Endothelial cell of umbilical vein (primary cell): Measurements from ENCODE around the gene CHST7. TPM values are rescaled to one million over a fixed set of nuclear protein-coding genes. Genes with fewer than 3 reads are reported as not detected.

ENCODE experiments used
- BruUV-seq: library from RNA; stranded (reverse); fragments of 400-500 nt; replicated peaks from 2 replicates; lab custom pipeline; 2021; lab: Mats Ljungman, UMichigan
- CTCF ChIA-PET: fragments of 300-600, 350-600 bp; sonication (Branson Sonifier 250); formaldehyde crosslinking; loops from one replicate; lab custom pipeline; 2021; ENCODE audit warnings: antibody characterized with exemption, inconsistent platforms; lab: Charles Lee
- POLR2A ChIA-PET: fragments of 300-600, 350-600 bp; sonication (Branson Sonifier 250); formaldehyde crosslinking; loops from one replicate; lab custom pipeline; 2021; ENCODE audit warnings: antibody characterized with exemption, inconsistent platforms; lab: Charles Lee
- DNase-seq: peaks from one replicate; pipeline ENCODE4 v3.0.0-alpha.2; 2011; ENCODE audit warnings: low read depth, low spot score
- FAIRE-seq: peaks from 2 replicates; lab custom pipeline; 2011; peaks lifted over from hg19 to GRCh38; lab: Jason Lieb, UNC
- H2AFZ ChIP-seq: 2 replicates; pipeline ENCODE4 v1.6.0; 2012; ENCODE audit warnings: low read depth, low read length, control low read depth, inconsistent platforms
- H3K27ac ChIP-seq: 2 replicates; pipeline ENCODE4 v1.5.1; 2011; ENCODE audit warnings: low read depth, mild to moderate bottlenecking, control low read depth, low read length, moderate library complexity; ENCODE audit not compliant: insufficient read depth
- H3K27me3 ChIP-seq, 2 experiments: 2 replicates each; pipeline versions ENCODE4 v1.6.0 to v1.6.1; 2011; ENCODE audit warnings: low read length in 2 of 2, mixed read lengths in 1 of 2; ENCODE audit not compliant: control insufficient read depth in 2 of 2, insufficient read depth in 2 of 2
- H3K36me3 ChIP-seq, 2 experiments: 2 replicates in 1 of 2; 3 replicates in 1 of 2; pipeline ENCODE4 v1.5.1; 2011; ENCODE audit warnings: low read length in 2 of 2, mild to moderate bottlenecking in 1 of 2, moderate library complexity in 1 of 2; ENCODE audit not compliant: control insufficient read depth in 2 of 2, insufficient read depth in 2 of 2; ENCODE audit errors: extremely low read depth in 1 of 2
- H3K4me1 ChIP-seq: 3 replicates; pipeline ENCODE4 v1.5.1; 2011; ENCODE audit warnings: mild to moderate bottlenecking, low read length; ENCODE audit not compliant: control insufficient read depth, insufficient read depth; ENCODE audit errors: extremely low read depth
- H3K4me2 ChIP-seq: 2 replicates; pipeline ENCODE4 v1.6.1; 2011; ENCODE audit warnings: low read length, control low read depth, mixed read lengths; ENCODE audit not compliant: insufficient read depth
- H3K4me3 ChIP-seq, 3 experiments: fragments of 200-600 bp in 1 of 3; sonication (generic), shearing (Covaris generic) in 1 of 3; replicated peaks in 1 of 3; 2 replicates each; pipeline ENCODE4 v1.5.1; 2011 to 2016; ENCODE audit warnings: control low read depth in 3 of 3, low read length in 3 of 3, mild to moderate bottlenecking in 2 of 3, inconsistent platforms in 1 of 3, low read depth in 1 of 3, moderate library complexity in 1 of 3; ENCODE audit not compliant: insufficient read depth in 1 of 3
- H3K79me2 ChIP-seq: 2 replicates; pipeline ENCODE4 v1.6.0; 2012; ENCODE audit warnings: low read length, inconsistent platforms; ENCODE audit not compliant: control insufficient read depth, insufficient read depth
- H3K9ac ChIP-seq: replicated peaks from 2 replicates; pipeline ENCODE3; 2011; ENCODE audit warnings: low read length, control low read depth; ENCODE audit not compliant: insufficient read depth; ENCODE audit errors: extremely low read depth
- H3K9me1 ChIP-seq: replicated peaks from 3 replicates; pipeline ENCODE4 v1.6.0; 2011; ENCODE audit warnings: mild to moderate bottlenecking, low read length; ENCODE audit not compliant: control insufficient read depth, insufficient read depth; ENCODE audit errors: extremely low read depth
- H3K9me3 ChIP-seq: replicated peaks from 2 replicates; pipeline ENCODE4 v1.5.1; 2012; ENCODE audit warnings: low read length, inconsistent platforms; ENCODE audit not compliant: control insufficient read depth, insufficient read depth
- H4K20me1 ChIP-seq: replicated peaks from 2 replicates; pipeline ENCODE3; 2011; ENCODE audit warnings: mild to moderate bottlenecking, low read length; ENCODE audit not compliant: control insufficient read depth, insufficient read depth; ENCODE audit errors: extremely low read depth
- EZH2 ChIP-seq: IDR thresholded peaks from 2 replicates; pipeline ENCODE4 v1.6.1; 2012; ENCODE audit warnings: borderline replicate concordance, low read depth, mild to moderate bottlenecking, moderate library complexity, low read length, inconsistent platforms; ENCODE audit not compliant: severe bottlenecking
- FOS ChIP-seq: IDR thresholded peaks from 2 replicates; pipeline ENCODE4 v1.6.1; 2011; ENCODE audit warnings: mild to moderate bottlenecking, low read length, moderate library complexity, borderline replicate concordance; ENCODE audit not compliant: insufficient read depth
- GATA2 ChIP-seq: IDR thresholded peaks from 2 replicates; pipeline ENCODE4 v1.7.0; 2011; ENCODE audit warnings: low read depth, mild to moderate bottlenecking, moderate library complexity, mixed read lengths, low read length; ENCODE audit not compliant: insufficient read length, insufficient read depth
- JUN ChIP-seq: IDR thresholded peaks from 2 replicates; pipeline ENCODE4 v1.6.1; 2011; ENCODE audit warnings: borderline replicate concordance, low read depth; ENCODE audit not compliant: insufficient read length, insufficient read depth
- MYC ChIP-seq: IDR thresholded peaks from one replicate; pipeline ENCODE4 v1.6.1; 2011; ENCODE audit warnings: mild to moderate bottlenecking, low read depth, low read length
- POLR2A ChIP-seq: IDR thresholded peaks from 2 replicates; pipeline ENCODE4 v1.6.1; 2012; ENCODE audit warnings: low read depth, mild to moderate bottlenecking, control low read depth, low read length
- POLR2AphosphoS5 ChIP-seq: IDR thresholded peaks from 2 replicates; pipeline ENCODE4 v1.6.1; 2012; ENCODE audit warnings: low read depth, mild to moderate bottlenecking, control low read depth, low read length, moderate library complexity; ENCODE audit not compliant: insufficient read depth
- dilution Hi-C: fragments of 300-500 bp; cut with MboI; formaldehyde crosslinking; loops from one replicate; pipeline ENCODE4 v1.15.0; 2019; ENCODE audit warnings: low sequenced_read_pairs; ENCODE audit not compliant: extremely low pct_ligation_motif_present
- intact Hi-C: fragments of 100-400 bp; cut with micrococcal nuclease; formaldehyde crosslinking; loops from one replicate; pipeline ENCODE4 v1.10.0; 2022
- polyA plus RNA-seq, 4 experiments: library from polyadenylated mRNA; depleted of rRNA in 3 of 4; stranded (reverse) in 3 of 4; unstranded in 1 of 4; fragments of >200 nt; gene quantifications; 2 replicates each; pipeline versions ENCODE4 v1.2.1 to v1.2.3, GENCODE V29; 2011 to 2012; ENCODE audit warnings: missing spikeins in 1 of 4
- total RNA-seq: library from RNA; stranded (reverse); gene quantifications from 2 replicates; pipeline ENCODE4 v1.2.3, GENCODE V29; 2021
- TF ChIP-seq, protein P1 (sequence below): IDR thresholded peaks from 2 replicates; pipeline ENCODE4 v1.6.1; 2011; ENCODE audit not compliant: insufficient read depth, insufficient read length
- TF ChIP-seq, protein P2 (sequence below), 2 donors: IDR thresholded peaks; 1 replicate in 1 of 2; 2 replicates in 1 of 2; pipeline ENCODE4 v1.5.1; 2011; ENCODE audit warnings: low read length in 2 of 2, mild to moderate bottlenecking in 2 of 2, moderate library complexity in 2 of 2, control low read depth in 1 of 2, inconsistent platforms in 1 of 2, low read depth in 1 of 2; ENCODE audit not compliant: insufficient read depth in 1 of 2; ENCODE audit errors: extremely low read depth in 1 of 2

Gene CHST7
- total and polyA plus RNA-seq, 2 donors (not counting 3 experiments of a cell fraction or from before 2014, with no cell fraction given), result 4.5 to 11.2 TPM

DNA sequence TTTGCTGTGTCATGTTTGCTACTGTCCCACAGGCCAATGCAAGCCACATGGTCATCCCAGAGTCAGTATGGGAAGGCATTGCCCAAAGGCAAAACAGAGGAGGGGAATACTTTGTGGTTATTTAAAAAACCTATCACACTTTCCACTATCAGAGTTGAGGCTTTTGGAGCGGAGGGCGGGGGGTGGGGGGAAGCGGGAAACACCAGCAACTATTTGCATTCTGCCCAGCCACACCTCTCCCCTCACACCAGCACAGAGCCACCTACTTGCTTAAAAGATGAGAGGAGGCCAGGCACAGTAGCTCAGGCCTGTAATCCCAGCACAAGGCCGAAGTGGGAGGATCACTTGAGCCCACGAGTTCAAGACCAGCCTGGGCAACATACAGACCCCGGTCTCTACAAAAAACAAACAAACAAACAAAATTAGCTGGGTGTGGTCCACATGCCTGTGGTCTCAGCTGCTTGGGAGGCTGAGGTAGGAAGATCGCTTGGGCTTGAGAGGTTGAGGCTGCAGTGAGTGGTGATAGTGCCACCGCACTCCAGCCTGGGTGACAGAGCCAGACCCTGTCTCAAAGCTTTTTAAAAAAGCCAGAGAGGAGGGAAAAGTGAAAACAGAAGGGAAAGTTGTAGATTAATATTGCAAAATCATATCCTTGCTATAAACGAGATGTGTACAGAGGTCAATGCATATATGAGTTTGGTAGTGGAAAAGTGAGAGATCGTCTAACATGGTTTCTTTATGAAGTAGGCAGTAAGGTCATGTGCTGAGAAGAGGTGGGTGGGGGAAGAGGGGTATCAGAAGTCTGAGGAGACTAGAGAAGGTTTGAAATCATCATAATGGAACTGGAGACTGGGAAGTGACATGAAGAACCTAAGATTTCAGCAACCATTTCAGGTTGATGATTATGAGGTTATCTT, 1.9 kb upstream of the CHST7 start:
- Histone ChIP-seq H3K9ac (no peak overlapping the region), H3K4me1 (peaks cover 21% of the 10 kb centered on the region), H3K27me3 (no peaks in the 10 kb centered on the region), H3K27ac (no peak overlapping the region), H3K4me2 (no peak overlapping the region), H3K36me3 (no peaks in the 10 kb centered on the region), H3K9me1 (no peaks in the 10 kb centered on the region), H3K79me2 (no peaks in the 10 kb centered on the region), H3K4me3 (no peak overlapping the region), H3K9me3 (no peaks in the 10 kb centered on the region), H2AFZ (no peak overlapping the region), H4K20me1 (no peaks in the 10 kb centered on the region)
- dilution Hi-C loops (no loop called here), intact Hi-C loops (loop anchor here (10.0 kb wide), 1 partner anchor 223 kb away; no protein-coding TSS in a partner anchor)
- no TSS peak for BruUV-seq
- no peak for TF ChIP-seq JUN
- TF ChIP-seq GATA2, result no peak
- TF ChIP-seq FOS, result no peak
- TF ChIP-seq POLR2A, result no peak
- TF ChIP-seq, protein P1, sequence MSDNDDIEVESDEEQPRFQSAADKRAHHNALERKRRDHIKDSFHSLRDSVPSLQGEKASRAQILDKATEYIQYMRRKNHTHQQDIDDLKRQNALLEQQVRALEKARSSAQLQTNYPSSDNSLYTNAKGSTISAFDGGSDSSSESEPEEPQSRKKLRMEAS, result no peak
- TF ChIP-seq, protein P2, sequence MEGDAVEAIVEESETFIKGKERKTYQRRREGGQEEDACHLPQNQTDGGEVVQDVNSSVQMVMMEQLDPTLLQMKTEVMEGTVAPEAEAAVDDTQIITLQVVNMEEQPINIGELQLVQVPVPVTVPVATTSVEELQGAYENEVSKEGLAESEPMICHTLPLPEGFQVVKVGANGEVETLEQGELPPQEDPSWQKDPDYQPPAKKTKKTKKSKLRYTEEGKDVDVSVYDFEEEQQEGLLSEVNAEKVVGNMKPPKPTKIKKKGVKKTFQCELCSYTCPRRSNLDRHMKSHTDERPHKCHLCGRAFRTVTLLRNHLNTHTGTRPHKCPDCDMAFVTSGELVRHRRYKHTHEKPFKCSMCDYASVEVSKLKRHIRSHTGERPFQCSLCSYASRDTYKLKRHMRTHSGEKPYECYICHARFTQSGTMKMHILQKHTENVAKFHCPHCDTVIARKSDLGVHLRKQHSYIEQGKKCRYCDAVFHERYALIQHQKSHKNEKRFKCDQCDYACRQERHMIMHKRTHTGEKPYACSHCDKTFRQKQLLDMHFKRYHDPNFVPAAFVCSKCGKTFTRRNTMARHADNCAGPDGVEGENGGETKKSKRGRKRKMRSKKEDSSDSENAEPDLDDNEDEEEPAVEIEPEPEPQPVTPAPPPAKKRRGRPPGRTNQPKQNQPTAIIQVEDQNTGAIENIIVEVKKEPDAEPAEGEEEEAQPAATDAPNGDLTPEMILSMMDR (IDR thresholded peaks at IDR 0.05; ENCODE audit: extremely low read depth in 1 of 2, insufficient read depth in 1 of 2, low read depth in 1 of 2, low read length in 2 of 2), result no peak
- TF ChIP-seq MYC, result no peak
- TF ChIP-seq EZH2, result no peak
- TF ChIP-seq POLR2AphosphoS5, result no peak
- no peak for FAIRE-seq
- POLR2A ChIA-PET, result no interaction called here
- CTCF ChIA-PET, result interaction anchor here (0.9 to 1.8 kb wide), 3 partner anchors 9 to 72 kb away, joined by 3 to 5 read pairs (median 4); no protein-coding TSS in a partner anchor
- DNase-seq, result no peak
